Measurements from ENCODE around the gene BUB1B.

Gene BUB1B

GRCh38 chr15:40240619-40241221 lies 79.9 kb downstream of the BUB1B start:
- no peak overlapping the region for H3K9ac ChIP-seq (ENCODE audit: low read depth in 1 of 2, low read length in 2 of 2)
- no peak overlapping the region for H3K4me3 ChIP-seq (ENCODE audit: low read length in 2 of 2)
- peaks cover 3 to 8% of the 10 kb centered on the region in 2 donors for H3K4me1 ChIP-seq (ENCODE audit: control insufficient read depth in 2 of 2, insufficient read depth in 2 of 2, low read length in 2 of 2)
- H3K27me3 ChIP-seq (ENCODE audit: control insufficient read depth in 2 of 2, insufficient read depth in 2 of 2, low read length in 2 of 2) = peaks cover 3 to 4% of the 10 kb centered on the region in 2 donors
- no peaks in the 10 kb centered on the region for H3K9me3 ChIP-seq (ENCODE audit: control insufficient read depth in 2 of 2, low read length in 2 of 2)
- H3K27ac ChIP-seq (ENCODE audit: low read depth in 2 of 2, low read length in 2 of 2) = no peak overlapping the region
- H3K36me3 ChIP-seq (ENCODE audit: control insufficient read depth in 2 of 2, insufficient read depth in 2 of 2, low read length in 2 of 2) = no peaks in the 10 kb centered on the region

DNA sequence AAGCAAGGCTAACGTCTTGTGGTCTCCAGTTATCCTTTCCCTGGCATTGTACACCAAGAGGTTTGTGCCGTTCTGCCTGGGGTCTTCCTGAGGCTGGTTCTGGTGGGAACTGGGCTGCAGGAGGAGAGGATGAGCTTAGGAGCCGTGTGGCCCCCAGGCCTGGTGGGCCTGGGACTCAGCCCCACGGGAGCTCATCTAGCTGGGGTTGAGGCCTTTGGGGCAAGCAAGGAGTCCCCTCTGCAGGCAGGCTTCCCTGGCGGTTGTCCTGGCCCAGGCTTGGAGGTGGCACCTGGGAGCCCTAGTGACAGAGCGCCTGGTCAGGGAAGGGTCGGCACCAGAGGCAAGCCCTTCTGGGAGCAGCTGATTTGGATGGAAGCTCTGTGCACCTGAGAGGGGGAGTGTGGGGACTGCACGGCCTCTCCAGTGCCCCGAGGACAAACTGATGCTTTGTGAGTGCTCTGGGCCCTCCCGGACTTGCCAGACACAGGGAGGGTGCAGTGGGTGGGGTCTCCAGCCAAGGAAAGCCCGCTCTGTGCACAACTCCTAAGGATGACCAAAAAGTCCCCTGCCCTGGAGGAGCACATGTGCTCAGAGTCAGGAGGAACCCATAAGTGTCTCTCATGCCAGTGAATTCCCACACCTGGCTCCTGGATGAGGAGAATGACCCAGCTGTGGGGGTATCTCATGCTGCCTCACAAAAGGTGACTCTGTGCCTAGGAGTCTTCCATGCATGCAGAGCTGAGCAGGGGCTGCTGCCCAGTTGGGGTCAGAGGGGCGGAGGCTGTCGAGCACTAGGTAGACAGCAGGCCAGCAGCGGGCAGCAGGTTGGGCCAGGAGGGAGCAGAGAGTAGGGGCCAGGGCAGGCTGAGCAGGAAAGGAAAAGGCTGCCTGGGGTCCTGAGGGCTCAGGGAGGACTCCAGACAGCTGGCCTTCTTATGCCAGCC lies 80.7 kb downstream of the BUB1B start:
- H3K9me3 ChIP-seq (ENCODE audit: control insufficient read depth in 2 of 2, low read length in 2 of 2) = no peaks in the 10 kb centered on the region
- no peak overlapping the region for H3K9ac ChIP-seq (ENCODE audit: low read depth in 1 of 2, low read length in 2 of 2)
- H3K4me1 ChIP-seq (ENCODE audit: control insufficient read depth in 2 of 2, insufficient read depth in 2 of 2, low read length in 2 of 2) = peaks cover 3 to 8% of the 10 kb centered on the region in 2 donors
- H3K36me3 ChIP-seq (ENCODE audit: control insufficient read depth in 2 of 2, insufficient read depth in 2 of 2, low read length in 2 of 2) = no peaks in the 10 kb centered on the region
- H3K27ac ChIP-seq (ENCODE audit: low read depth in 2 of 2, low read length in 2 of 2) = no peak overlapping the region
- H3K27me3 ChIP-seq (ENCODE audit: control insufficient read depth in 2 of 2, insufficient read depth in 2 of 2, low read length in 2 of 2) = peaks cover 3 to 4% of the 10 kb centered on the region in 2 donors
- no peak overlapping the region for H3K4me3 ChIP-seq (ENCODE audit: low read length in 2 of 2)

- Histone ChIP-seq H3K9me3 (ENCODE audit: control insufficient read depth in 2 of 2, low read length in 2 of 2) (no peaks in the 10 kb centered on the region), H3K27me3 (ENCODE audit: control insufficient read depth in 2 of 2, insufficient read depth in 2 of 2, low read length in 2 of 2) (peaks cover 3 to 4% of the 10 kb centered on the region in 2 donors), H3K4me1 (ENCODE audit: control insufficient read depth in 2 of 2, insufficient read depth in 2 of 2, low read length in 2 of 2) (peaks cover 3 to 8% of the 10 kb centered on the region in 2 donors), H3K36me3 (ENCODE audit: control insufficient read depth in 2 of 2, insufficient read depth in 2 of 2, low read length in 2 of 2) (no peaks in the 10 kb centered on the region), H3K9ac (ENCODE audit: low read depth in 1 of 2, low read length in 2 of 2) (no peak overlapping the region), H3K27ac (ENCODE audit: low read depth in 2 of 2, low read length in 2 of 2) (no peak overlapping the region), H3K4me3 (ENCODE audit: low read length in 2 of 2) (no peak overlapping the region)
These were observed 81.3 kb downstream of the BUB1B start for GRCh38 chr15:40242213-40242599.

- Histone ChIP-seq H3K4me3 (ENCODE audit: low read length in 2 of 2) (no peak overlapping the region), H3K9me3 (ENCODE audit: control insufficient read depth in 2 of 2, low read length in 2 of 2) (no peaks in the 10 kb centered on the region), H3K36me3 (ENCODE audit: control insufficient read depth in 2 of 2, insufficient read depth in 2 of 2, low read length in 2 of 2) (no peaks in the 10 kb centered on the region), H3K4me1 (ENCODE audit: control insufficient read depth in 2 of 2, insufficient read depth in 2 of 2, low read length in 2 of 2) (peaks cover 3 to 8% of the 10 kb centered on the region in 2 donors), H3K27ac (ENCODE audit: low read depth in 2 of 2, low read length in 2 of 2) (no peak overlapping the region), H3K27me3 (ENCODE audit: control insufficient read depth in 2 of 2, insufficient read depth in 2 of 2, low read length in 2 of 2) (peaks cover 3 to 4% of the 10 kb centered on the region in 2 donors), H3K9ac (ENCODE audit: low read depth in 1 of 2, low read length in 2 of 2) (no peak overlapping the region)
These were observed 81.7 kb downstream of the BUB1B start for GRCh38 chr15:40242601-40243000.

- Histone ChIP-seq H3K27me3 (ENCODE audit: control insufficient read depth in 2 of 2, insufficient read depth in 2 of 2, low read length in 2 of 2) (peaks cover 3% of the 10 kb centered on the region in 2 donors), H3K36me3 (ENCODE audit: control insufficient read depth in 2 of 2, insufficient read depth in 2 of 2, low read length in 2 of 2) (no peaks in the 10 kb centered on the region), H3K4me3 (ENCODE audit: low read length in 2 of 2) (no peak overlapping the region), H3K4me1 (ENCODE audit: control insufficient read depth in 2 of 2, insufficient read depth in 2 of 2, low read length in 2 of 2) (peaks cover 3 to 8% of the 10 kb centered on the region in 2 donors), H3K27ac (ENCODE audit: low read depth in 2 of 2, low read length in 2 of 2) (no peak overlapping the region), H3K9me3 (ENCODE audit: control insufficient read depth in 2 of 2, low read length in 2 of 2) (no peaks in the 10 kb centered on the region), H3K9ac (ENCODE audit: low read depth in 1 of 2, low read length in 2 of 2) (no peak overlapping the region)
These were observed 82.4 kb downstream of the BUB1B start for GRCh38 chr15:40243126-40243810.

- Histone ChIP-seq H3K9me3 (ENCODE audit: control insufficient read depth in 2 of 2, low read length in 2 of 2) (no peaks in the 10 kb centered on the region), H3K27ac (ENCODE audit: low read depth in 2 of 2, low read length in 2 of 2) (no peak overlapping the region), H3K27me3 (ENCODE audit: control insufficient read depth in 2 of 2, insufficient read depth in 2 of 2, low read length in 2 of 2) (no peaks in the 10 kb centered on the region), H3K4me3 (ENCODE audit: low read length in 2 of 2) (no peak overlapping the region), H3K36me3 (ENCODE audit: control insufficient read depth in 2 of 2, insufficient read depth in 2 of 2, low read length in 2 of 2) (no peaks in the 10 kb centered on the region), H3K4me1 (ENCODE audit: control insufficient read depth in 2 of 2, insufficient read depth in 2 of 2, low read length in 2 of 2) (no peaks in the 10 kb centered on the region), H3K9ac (ENCODE audit: low read depth in 1 of 2, low read length in 2 of 2) (no peak overlapping the region)
These were observed 84.2 kb downstream of the BUB1B start for GRCh38 chr15:40244961-40245523.

- Histone ChIP-seq H3K36me3 (ENCODE audit: control insufficient read depth in 2 of 2, insufficient read depth in 2 of 2, low read length in 2 of 2) (no peaks in the 10 kb centered on the region), H3K4me3 (ENCODE audit: low read length in 2 of 2) (no peak overlapping the region), H3K27me3 (ENCODE audit: control insufficient read depth in 2 of 2, insufficient read depth in 2 of 2, low read length in 2 of 2) (no peaks in the 10 kb centered on the region), H3K9me3 (ENCODE audit: control insufficient read depth in 2 of 2, low read length in 2 of 2) (no peaks in the 10 kb centered on the region), H3K4me1 (ENCODE audit: control insufficient read depth in 2 of 2, insufficient read depth in 2 of 2, low read length in 2 of 2) (no peaks in the 10 kb centered on the region), H3K27ac (ENCODE audit: low read depth in 2 of 2, low read length in 2 of 2) (no peak overlapping the region), H3K9ac (ENCODE audit: low read depth in 1 of 2, low read length in 2 of 2) (no peak overlapping the region)
These were observed 85.0 kb downstream of the BUB1B start for GRCh38 chr15:40245666-40246450.

- H3K27ac ChIP-seq (ENCODE audit: low read depth in 2 of 2, low read length in 2 of 2) = no peak overlapping the region
- H3K27me3 ChIP-seq (ENCODE audit: control insufficient read depth in 2 of 2, insufficient read depth in 2 of 2, low read length in 2 of 2) = peaks cover 0 to 4% of the 10 kb centered on the region in 2 donors
- H3K4me1 ChIP-seq (ENCODE audit: control insufficient read depth in 2 of 2, insufficient read depth in 2 of 2, low read length in 2 of 2) = no peaks in the 10 kb centered on the region
- no peaks in the 10 kb centered on the region for H3K36me3 ChIP-seq (ENCODE audit: control insufficient read depth in 2 of 2, insufficient read depth in 2 of 2, low read length in 2 of 2)
- no peak overlapping the region for H3K4me3 ChIP-seq (ENCODE audit: low read length in 2 of 2)
- H3K9ac ChIP-seq (ENCODE audit: low read depth in 1 of 2, low read length in 2 of 2) = no peak overlapping the region
- H3K9me3 ChIP-seq (ENCODE audit: control insufficient read depth in 2 of 2, low read length in 2 of 2) = no peaks in the 10 kb centered on the region
These were observed 85.8 kb downstream of the BUB1B start for GRCh38 chr15:40246496-40247280.

DNA sequence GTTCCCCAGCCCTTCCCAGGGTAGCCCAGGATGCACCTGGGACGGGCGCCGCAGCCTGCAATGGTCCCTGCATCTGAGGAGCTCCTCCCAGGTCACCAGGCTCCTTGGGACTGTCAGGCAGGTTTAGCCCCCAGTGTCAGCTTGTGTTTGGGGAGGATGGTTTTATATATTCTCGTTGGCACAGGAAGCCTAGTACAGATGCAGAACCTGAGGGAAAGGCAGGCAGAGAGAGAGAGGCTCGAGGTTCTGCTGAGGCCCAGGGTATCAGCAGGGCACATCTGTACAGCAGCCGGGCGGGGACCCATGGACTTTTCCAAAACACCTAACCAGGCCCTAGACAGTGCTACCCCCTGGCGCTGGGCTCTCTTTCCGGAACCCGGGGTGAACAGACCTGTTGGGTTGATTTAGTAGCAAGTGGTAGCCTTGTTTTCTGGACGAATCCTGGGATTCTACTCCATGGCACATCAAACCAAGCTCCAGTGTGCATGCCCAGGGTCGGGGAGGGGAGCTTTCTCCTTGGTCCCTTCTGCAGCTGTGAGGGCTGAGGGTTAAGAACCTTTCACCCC lies 86.6 kb downstream of the BUB1B start:
- peaks cover 0 to 4% of the 10 kb centered on the region in 2 donors for H3K27me3 ChIP-seq (ENCODE audit: control insufficient read depth in 2 of 2, insufficient read depth in 2 of 2, low read length in 2 of 2)
- no peaks in the 10 kb centered on the region for H3K9me3 ChIP-seq (ENCODE audit: control insufficient read depth in 2 of 2, low read length in 2 of 2)
- H3K4me1 ChIP-seq (ENCODE audit: control insufficient read depth in 2 of 2, insufficient read depth in 2 of 2, low read length in 2 of 2) = no peaks in the 10 kb centered on the region
- H3K9ac ChIP-seq (ENCODE audit: low read depth in 1 of 2, low read length in 2 of 2) = no peak overlapping the region
- no peak overlapping the region for H3K4me3 ChIP-seq (ENCODE audit: low read length in 2 of 2)
- no peaks in the 10 kb centered on the region for H3K36me3 ChIP-seq (ENCODE audit: control insufficient read depth in 2 of 2, insufficient read depth in 2 of 2, low read length in 2 of 2)
- H3K27ac ChIP-seq (ENCODE audit: low read depth in 2 of 2, low read length in 2 of 2) = no peak overlapping the region
